Mesenteric fat pad (tissue), 1 donor: Measurements from ENCODE around the gene SCUBE1. TPM values are rescaled to one million over a fixed set of nuclear protein-coding genes. Genes with fewer than 3 reads are reported as not detected.

Experiments used
- DNase-seq: peaks from one replicate; pipeline ENCODE4 v3.0.0-alpha.2; 2020; ENCODE audit warnings: low spot score
- total RNA-seq: library from RNA; stranded (reverse); fragmentation: NEBNext Ultra II Directional; extraction: Animal tissue kit (Norgen Biotek cat#: 25700); gene quantifications from one replicate; pipeline ENCODE4 v1.2.1, GENCODE V29; 2021
- donor health status: DM: yes; HTN: yes; CAD: no.

The SCUBE1 gene
- total RNA-seq, 1 donor from 2014 or later, result 3.9 TPM

DNA sequence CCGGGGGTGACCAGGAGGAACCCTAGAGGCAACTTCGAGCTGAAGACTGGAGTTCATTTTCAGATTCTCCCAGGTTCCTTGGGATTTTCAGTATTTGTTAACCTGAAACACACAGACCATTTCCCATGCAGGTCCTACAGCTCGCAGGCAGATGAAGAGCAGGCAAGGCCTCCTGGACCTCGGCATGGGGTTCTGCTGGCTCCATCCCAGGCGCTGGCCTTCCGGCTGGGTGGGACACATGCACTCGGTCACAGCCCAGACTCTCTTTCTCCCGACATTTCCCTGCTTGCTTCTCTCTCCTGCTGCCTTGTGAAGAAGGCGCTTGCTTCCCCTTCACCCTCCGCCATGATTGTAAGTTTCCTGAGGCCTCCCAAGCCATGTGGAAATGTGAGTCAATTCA lies 140.8 kb downstream of the SCUBE1 start:
- DNase-seq, result no peak

DNA sequence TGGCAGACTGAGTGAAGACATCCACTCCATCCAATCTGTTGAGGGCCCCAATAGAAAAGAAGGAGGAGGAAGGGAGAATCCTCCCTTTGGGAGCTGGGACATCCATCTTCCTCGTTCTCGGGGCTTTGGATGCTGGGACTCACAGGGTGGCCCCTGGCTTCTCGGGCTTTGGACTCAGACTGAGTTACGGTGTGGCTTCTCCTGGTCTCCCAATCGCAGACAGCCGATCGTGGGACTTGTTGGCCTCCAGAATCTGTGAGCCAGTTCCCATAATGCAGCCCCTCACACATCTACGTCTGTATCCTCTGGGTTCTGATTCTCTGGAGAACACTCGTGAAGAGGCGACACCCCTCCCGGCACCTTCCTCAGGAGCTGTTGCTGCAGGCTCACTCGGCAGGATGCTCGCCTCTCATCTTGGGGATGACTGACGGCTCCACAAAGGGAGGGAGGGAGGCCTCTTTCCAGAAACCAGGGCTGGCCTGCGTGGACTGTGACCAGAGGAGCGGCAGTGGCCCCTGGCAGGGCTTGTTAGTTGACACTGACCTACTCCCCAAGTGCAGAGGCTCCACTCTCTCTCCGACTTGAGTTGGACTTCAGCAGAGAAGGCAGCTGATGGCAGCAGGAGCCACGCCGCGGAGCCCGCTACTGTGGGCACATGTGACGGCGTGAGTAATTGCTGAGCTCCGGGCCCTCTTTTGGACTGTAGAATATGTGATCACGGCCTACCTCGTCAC lies 141.5 kb downstream of the SCUBE1 start:
- DNase-seq, result no peak

DNA sequence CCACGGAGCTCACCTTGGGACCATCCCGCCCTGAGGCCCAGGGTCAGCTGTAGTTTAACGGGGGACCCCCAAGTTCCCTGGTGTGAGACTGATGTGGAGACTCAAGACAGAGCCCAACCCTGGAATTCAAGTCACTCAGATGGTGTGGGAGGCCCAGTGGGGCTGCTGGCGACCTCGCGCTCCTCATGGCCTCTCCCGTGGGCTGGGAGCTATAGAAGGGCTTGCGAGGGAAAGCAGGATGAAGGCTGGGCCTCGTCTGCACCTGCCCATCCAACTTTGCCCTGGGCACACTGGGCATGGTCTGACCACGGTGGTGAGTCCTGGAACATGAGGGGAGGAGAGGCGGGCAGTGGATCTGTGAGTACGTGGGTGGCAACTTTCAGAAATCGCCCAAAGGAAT lies 142.6 kb downstream of the SCUBE1 start:
- no peak for DNase-seq

DNA sequence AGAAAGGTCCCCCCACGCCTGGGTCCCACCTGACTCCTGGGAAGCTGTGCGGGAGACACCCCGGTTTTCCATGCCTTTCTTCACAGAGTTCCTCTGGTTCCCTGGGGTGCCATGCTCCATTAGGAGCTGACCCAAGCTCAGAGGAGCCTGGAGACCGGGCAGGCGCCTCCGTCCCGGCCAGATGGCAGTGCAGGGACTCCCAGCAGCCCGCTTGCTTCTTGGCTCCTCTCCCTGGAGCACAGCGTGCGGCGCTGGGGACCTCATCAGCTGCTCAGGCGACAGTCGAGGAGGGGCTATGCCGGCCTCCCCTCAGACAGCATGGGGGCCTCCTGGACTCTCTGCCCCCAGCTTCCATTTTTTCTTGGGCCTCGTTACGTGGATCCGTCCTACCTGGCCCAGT lies 143.1 kb downstream of the SCUBE1 start:
- no peak for DNase-seq

DNA sequence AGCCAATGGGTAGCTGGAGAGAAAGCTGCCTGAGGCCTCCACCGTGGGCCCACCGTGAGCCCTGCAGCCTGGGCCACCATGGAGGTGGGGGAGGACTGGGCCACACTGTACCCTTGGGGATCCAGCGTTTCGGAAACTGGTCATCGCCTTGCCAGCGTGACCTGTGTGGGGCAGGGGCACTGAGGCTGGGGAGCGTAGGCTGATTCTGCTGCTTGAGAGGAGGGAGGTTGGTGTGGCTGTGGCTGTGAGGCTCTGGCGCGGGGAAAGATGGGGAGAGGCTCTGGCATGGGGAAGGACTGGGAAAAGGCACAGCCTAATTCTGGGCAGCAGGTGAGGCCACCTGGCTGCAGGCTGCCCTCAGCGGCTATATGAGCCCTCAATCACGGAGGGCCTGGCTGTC lies 143.6 kb downstream of the SCUBE1 start:
- DNase-seq, result no peak

DNA sequence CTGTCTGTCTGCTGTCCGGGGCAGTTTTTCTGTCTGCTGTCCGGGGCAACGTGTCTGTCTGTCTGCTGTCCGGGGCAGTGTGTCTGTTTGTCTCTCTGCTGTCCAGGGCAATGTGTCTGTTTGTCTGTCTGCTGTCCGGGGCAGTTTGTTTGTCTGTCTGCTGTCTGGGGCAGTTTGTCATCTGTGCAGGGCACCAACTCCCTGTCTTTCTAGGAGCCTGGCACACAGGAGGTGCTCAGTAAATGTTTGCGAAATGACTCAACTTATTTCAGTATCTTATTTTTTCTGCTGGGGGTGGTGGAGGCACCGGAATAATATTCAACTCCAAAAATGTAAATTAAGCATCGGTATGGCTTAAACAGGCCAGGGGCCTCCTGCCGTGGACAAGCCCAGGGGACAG lies 144.2 kb downstream of the SCUBE1 start:
- DNase-seq, result no peak

DNA sequence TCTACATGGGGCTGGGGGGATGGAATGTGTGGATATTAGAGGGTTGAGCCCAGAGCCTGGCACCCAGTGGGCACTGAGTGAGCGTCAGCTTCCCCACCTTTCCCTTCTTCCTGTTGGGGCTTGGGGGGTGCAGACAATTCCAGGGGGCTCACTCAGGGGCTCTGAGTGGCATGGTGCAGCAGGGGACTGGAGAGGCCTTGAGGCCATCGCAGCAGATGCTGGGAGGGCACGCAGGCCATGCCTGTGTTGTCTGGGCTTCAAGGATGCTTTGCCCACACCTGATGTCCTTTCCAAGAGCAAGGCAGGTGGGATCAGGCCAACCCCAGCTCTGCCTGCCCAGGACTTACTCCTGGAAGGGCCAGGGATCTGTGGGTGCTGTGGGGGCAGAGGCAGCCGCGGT lies 145.0 kb downstream of the SCUBE1 start:
- DNase-seq, result no peak

DNA sequence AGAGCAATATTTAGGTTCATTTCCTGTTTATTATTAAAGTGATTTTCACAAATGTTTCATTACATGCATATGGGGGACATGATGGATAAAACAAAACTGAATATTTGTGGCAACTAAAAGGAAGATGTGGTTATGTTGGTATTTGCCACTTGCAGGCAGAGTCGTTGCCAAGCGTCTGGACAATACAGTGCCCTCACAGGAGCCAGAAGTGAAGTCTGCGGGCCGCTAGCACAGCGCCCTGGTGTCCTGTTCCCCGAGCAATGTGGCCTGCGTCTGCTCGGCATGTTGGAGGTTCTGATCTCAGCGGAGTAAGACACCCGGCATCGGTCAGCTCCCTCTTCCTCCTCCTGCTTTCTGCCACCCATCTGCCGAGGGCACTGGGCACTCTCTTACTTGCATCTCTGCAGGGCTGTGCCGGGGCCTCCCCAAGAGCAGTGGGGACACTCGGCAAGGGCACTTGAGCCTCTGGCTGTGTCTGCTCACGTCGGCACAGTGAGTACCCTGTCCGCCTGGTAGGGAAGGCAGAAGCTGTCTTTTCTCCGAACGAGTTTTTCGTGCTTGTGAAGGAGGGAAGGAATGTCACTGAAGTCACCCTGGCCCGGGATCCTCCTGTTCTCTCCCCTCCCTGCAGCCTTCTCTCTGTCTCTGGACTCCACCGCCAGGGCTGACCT lies 145.8 kb downstream of the SCUBE1 start:
- DNase-seq, result no peak

DNA sequence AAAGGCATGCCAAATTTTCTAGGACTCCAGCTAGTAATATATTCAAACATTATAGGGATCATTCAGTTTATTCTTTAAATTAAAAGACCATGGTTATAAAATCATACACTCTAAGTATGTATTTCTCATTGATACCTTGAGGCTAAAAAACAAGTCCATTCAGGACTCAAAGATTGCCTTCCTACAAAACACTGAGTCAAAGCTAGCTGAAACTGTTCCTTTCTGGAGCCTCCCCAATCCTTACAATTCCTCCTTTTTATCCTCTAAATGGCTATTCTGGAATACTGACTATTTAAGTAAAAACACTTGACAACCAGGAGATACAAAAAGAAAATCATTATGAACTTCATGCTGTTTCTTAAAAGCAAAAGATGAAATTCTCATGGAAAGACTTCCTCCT lies 151.3 kb downstream of the SCUBE1 start:
- no peak for DNase-seq

DNA sequence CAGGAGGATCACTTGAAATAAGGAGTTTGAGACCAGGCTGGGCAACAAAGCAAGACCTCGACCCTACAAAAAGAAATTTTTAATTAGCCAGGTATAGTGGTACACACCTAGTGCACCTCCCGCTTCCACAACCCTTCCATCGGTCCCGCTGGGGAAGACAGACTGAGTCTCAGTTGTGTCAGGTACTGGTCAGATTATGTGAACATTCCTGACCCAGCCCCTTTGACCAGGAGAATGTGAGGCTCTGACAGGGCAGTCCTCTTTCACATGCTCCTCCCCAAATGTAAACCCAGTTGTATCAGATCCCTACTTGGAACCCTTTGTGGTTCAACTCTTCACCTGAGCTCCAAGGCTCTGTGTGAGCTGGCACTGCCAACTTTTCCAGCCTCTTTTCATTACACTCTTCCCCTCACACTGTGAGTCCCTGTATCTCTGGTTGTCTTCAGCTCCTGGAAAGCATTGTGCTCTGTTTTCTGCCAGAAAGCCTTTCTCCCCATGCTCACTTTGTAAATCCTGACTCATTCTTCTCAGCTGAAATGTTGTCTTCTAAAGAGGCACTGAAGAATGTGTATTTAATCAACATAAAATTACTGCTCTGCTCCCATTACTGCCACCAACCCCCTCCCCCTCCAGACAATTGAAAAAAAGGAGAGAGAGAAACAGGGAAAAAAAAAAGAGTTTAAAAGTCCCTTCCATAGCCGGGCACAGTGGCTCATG lies 154.2 kb downstream of the SCUBE1 start:
- no peak for DNase-seq

DNA sequence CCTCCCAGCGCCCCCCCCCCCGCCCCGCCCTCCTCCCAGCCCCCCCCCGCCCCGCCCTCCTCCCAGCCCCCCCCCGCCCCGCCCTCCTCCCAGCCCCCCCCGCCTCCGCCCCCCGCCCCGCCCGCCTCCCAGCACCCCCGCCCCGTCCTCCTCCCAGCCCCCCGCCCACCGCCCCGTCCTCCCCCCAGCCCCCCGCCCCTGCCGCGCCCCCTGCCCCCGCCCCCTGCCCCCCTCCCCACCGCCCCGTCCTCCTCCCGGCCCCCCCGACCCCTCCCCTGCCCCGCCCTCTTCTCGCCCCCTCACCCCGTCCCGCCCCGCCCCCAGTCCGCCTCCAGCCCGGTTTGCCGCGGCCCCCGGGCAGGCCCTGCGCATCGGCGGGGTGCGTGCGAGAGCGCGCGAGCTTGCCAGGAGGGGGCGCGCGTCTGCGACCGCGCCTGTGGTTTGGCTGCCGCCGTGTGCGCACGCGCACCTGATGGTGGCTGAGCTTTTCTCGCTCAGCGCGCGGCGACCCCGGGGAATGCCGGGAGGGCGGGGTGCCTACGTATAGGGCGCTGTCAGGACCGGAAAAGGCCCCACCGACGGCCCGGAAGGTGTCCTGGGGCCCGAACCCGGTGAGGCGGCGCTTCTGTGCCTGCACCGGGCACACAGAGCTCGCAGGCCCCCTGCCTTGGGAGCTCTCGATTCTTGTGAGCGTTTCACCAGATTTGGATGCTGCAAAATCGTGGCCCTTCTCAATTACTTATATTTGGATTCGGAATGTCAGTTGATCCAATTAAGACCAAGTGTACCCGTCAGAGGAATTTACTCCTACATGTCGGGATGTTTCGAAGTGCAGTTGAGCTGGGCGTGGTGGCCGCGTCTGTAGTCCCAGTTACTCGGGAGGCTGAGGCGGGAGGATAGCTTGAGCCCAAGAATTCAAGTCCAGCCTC lies 155.7 kb downstream of the SCUBE1 start:
- DNase-seq, result peak; percentile 98

DNA sequence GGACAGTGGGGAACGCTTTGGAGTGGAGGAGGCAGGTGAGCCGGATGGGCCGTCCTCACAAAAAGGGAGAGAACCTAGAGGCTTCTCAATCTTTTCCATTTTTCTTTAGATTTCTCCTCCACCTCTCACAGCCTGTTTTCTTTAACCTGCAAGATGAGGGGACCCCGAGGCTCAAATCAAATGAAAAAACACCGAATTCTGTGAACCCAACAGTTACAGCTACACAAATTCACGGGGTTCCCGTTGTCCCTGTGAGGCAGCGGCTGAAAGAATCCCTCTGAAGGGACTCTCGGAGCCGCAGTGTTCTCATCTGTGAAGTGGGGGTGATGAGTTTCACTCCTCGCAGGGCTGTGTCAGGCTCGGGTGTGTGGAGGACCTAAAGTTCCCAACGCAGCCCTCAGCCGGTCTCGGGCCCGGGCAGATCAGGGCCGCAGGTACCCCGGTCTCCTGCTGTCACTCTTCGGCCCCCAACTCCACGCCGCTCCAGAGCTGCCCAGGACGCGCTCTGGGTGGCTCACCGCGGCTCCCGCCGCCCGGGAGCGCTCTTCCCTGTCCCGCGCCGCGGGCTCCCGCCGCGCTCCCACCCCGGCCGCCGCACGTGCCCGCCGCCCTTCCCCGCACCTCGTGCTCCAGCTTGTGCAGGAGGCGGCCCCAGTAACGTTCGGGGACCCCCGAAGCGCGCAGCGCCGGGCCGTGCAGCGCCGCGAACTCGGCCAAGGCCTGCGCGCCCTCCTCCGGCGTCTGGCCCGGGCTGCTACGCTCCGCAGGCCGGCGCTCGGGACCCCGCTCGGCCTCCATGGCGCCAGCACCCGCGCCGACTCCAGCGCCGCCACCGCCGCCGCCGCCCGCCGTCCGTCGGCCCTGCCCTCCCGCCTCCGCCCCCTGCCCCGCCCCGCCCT lies 156.7 kb downstream of the SCUBE1 start, which contains the start of gene TTLL12:
TSS of gene TTLL12 (minus strand) at position 863 of the 899 bp plus-strand sequence. CDS start at position 798, 65 bp downstream.
- DNase-seq, result no peak

DNA sequence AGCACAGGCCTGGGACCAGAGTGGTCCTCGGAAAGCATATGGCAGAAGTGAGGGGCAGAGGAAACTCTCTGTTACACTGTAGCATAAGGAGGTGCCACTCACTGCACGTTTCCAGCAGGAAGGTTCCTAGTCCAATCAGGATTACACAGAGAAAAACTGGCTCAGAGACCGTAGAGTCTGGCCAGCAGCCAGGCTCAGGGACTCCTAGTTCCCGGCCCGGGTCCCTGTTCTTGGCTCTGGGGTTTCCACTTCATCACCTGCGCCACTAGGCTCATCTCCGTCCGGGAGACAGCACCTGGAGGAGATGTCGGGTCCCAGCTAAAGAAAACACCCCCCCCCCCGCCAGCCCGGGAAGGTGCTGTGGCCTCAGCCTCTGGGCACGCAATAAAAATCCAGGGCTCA lies 157.3 kb downstream of the SCUBE1 start:
- DNase-seq, result no peak

DNA sequence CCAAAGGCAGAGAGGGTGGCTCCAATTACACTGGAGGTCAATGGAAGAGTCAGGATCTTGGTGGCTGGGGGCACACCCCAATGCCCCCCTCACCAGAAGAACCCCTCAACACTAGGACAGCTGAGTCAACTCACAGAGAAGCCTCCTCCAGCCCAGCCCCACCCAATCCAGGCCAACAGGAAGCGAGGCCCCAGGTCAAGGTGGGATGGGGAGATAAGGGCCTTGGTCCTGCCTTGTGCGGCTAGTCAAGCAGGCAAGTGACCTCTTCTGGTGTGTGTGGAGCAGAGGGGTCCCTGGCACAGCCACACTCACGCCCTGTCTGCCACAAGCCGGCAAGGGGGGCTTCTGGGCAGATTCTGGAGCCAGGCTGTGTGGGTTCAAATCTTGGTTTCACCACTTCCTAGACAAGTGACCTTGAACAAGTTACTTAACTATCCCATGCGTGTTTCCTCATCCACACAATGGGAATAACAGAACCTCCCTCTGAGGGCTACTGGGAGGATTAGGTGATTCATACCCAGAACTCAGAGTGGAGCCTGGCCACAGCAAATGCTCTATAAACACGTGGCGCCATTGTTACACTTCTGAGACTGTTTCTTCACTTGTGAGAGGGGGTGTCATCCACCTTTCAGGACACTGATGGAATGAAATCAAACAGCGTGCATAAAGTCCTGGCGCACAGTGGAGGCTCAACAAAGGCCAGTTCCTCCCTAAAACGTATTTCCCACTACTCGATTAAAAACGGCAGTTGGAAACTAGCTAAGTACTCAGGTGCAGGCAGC lies 159.5 kb downstream of the SCUBE1 start:
- no peak for DNase-seq

DNA sequence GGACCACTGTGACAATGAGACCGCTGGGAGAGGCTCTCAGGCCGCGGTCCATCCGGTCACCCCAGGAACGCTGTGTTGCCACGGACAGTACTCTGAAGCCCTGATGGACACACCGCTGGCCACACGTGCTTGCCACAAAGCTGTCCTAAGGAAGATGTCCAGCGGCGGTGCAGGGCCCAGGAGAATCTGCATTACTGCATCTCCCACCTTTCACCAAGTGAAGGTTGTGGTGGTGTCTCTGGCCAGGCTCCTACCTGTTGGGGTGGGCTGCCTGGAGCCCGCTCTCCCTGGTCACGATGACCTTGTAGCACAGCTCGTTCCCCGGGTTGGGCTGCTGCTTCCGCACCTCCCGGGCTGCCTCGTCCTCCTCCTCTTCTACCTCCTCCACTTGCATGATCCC lies 160.4 kb downstream of the SCUBE1 start:
- no peak for DNase-seq

DNA sequence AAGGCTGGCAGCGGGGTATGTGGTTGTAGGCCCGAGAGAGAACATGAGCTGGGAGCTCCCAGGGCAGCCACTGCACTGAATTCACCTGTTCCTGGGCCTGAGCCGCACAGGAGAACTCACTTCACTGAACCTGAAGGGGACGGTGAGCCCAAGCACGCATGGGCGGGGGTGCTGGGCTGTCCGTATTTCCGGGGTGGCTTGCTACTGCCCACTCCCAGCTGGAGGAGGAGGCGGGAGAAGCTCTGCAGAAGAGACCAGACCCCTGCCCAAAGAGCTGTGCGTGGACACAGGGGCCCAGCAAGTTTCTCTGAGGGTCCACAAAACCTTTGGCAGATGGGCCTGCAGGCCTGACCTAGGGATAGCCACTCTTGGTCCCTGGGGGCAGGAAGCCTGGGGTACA lies 161.1 kb downstream of the SCUBE1 start:
- DNase-seq, result no peak

DNA sequence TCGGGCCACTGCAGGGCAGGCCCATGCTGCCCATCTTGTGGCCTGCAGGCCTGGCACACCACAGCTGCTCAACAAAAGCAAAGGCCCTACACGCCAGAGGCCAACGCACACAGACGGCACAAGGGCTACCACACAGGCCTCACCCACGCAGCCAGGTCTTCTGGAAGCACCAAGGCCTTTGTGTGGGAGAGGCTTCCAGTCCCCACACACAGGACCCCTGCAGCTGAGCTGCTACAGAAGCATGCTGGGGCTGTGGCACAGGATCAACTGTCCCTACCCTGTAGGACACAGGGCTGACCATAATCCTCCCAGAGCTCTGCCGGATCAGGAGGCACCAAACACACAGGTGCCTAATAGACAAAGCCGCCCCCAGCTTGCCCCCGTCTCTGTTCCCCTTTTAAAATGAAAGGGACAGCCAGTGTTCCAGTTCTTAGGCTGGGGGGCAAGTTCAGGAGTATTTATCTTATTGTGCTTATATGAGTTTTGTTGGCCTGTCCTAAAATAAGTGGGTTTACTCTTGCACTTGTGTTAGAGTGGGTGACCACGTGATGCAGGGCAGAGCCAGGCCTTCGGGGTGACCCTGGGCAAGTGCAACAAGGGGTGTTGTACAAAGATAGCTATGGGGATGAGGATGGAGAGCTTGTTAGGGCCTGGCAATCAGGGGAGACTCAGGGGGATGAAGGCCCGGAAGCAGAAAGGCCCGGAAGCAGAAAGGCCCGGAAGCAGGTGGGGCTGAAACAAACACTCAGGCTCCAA lies 161.7 kb downstream of the SCUBE1 start:
- DNase-seq, result no peak

DNA sequence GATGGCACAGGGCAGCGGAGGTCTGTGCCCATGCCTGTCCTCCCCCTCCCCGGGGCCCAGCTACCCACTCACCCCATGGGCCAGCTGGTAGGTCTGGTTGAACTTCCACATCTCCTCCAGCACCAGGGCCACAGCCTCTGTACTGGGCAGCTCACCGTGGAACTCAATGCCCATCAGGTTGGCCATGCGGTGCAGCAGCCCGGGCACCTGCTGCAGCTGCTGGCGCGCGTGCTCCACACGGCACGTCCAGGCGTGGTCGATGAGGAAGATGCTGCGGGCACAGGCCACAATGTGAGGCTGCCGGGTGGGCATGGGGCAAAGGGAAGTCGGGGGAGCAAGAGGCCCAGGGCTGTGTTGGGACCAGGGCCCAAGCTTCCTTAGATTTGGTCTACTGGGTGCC lies 162.5 kb downstream of the SCUBE1 start:
- no peak for DNase-seq

DNA sequence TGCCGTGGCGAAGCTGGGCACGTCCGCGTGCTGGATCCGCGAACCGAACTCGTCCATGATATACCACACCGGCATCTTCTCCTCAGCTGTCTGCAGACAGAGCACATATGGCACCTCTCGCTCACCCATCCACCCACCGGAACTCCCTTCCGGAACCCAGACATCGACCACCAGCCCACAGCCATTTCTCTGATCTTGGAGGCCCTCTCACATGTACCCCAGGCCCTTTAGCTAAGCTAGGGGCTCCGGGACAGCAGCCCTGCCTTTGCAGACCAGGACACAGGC lies 163.3 kb downstream of the SCUBE1 start:
- DNase-seq, result no peak
